Melanocyte of skin (primary cell): ENCODE results near the gene PRR20G. TPM values are rescaled to one million over a fixed set of nuclear protein-coding genes. Genes with fewer than 3 reads are reported as not detected.

Experiments
- small RNA-seq, 2 donors: library from RNA; depleted of rRNA; stranded (forward); fragments of <200 nt; gene quantifications; one replicate each; pipeline ENCODE3, GENCODE V24; 2012
- total RNA-seq, 2 donors: library from RNA; depleted of rRNA; stranded (reverse); fragments of >200 nt; gene quantifications; 2 replicates each; pipeline ENCODE4 v1.2.3, GENCODE V29; 2012

PRR20G gene
- total RNA-seq, result not detected

GRCh38 chr3:127287840-127288239 is at the start of gene PRR20G:
Gene PRR20G, minus strand, starts transcription at chr3:127288046. Its CDS starts 681 bp downstream, at chr3:127287365.

Small RNA genes lying within 50 kb of the gene (small RNA-seq; reads per million reads assigned to genes)
- 0 reads per million in 2 donors for gene RNU6-1047P

Other genes starting within 250 kb of the PRR20G start
- gene PRR23E, start 94.9 kb downstream of the PRR20G start, total RNA-seq, result not detected